ENCODE measurements around the gene ARHGAP15.

ARHGAP15 gene

DNA sequence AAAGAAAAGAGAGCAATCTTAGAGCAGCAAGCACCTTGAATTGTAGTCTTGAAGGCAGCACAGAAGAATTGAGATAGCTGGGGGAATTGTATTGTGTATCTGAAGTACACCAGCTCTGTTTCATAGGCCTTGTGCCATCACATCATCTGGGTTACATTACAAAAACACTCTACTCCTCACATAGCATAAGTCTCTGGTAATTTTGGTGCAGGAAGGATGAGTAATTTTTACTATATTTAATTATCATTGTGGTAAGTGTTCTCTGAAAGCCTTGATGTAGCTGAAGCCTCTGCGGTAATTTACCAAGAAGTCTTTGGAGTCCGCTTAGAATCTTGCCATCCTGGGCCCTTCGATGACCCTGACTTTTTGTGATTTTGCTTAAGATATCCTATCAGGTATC lies 291.1 kb downstream of the ARHGAP15 start:
- DNase-seq (ENCODE audit: extremely low spot score): no peak
- ChIA-PET POLR2A (no interaction called here), CTCF (no interaction called here)
- TF ChIP-seq, protein P1, sequence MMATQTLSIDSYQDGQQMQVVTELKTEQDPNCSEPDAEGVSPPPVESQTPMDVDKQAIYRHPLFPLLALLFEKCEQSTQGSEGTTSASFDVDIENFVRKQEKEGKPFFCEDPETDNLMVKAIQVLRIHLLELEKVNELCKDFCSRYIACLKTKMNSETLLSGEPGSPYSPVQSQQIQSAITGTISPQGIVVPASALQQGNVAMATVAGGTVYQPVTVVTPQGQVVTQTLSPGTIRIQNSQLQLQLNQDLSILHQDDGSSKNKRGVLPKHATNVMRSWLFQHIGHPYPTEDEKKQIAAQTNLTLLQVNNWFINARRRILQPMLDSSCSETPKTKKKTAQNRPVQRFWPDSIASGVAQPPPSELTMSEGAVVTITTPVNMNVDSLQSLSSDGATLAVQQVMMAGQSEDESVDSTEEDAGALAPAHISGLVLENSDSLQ (IDR thresholded peaks at IDR 0.05): no peak
- TF ChIP-seq NFRKB (IDR thresholded peaks at IDR 0.05): no peak
- TF ChIP-seq SP1 (IDR thresholded peaks at IDR 0.05): no peak
- TF ChIP-seq FOXM1 (IDR thresholded peaks at IDR 0.05; ENCODE audit: borderline replicate concordance): no peak
- TF ChIP-seq TARDBP (IDR thresholded peaks at IDR 0.05): no peak
- TF ChIP-seq LEF1 (IDR thresholded peaks at IDR 0.05; ENCODE audit: borderline replicate concordance): no peak
- no peak for TF ChIP-seq FOXA1 (IDR thresholded peaks at IDR 0.05)
- no peak for TF ChIP-seq ELF4 (IDR thresholded peaks at IDR 0.05)
- TF ChIP-seq FOXK2 (IDR thresholded peaks at IDR 0.05): no peak
- no peak for TF ChIP-seq BHLHE40 (IDR thresholded peaks at IDR 0.05; ENCODE audit: borderline replicate concordance)

DNA sequence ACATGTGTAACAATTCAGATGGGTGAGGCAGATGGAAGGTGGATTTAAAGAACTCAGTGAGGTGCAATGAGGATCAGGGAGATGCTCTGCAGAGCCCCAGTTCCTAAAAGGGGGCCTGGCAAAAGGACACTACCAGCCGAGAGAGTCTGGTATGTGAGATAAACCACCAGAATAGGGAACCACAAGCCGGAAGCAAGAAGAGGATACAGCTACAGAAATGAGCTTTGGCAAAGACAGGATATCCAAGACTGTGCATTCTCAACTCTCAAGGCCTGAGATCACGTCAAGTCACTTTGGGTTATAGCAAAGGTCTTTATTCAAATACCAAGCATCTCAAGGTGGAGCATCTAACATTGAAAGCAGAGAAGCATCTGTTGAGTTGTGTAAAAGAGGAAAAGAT lies 293.5 kb downstream of the ARHGAP15 start:
- CTCF ChIA-PET: no interaction called here
- no peak for DNase-seq (ENCODE audit: extremely low spot score)
- POLR2A ChIA-PET: no interaction called here
- no peak for TF ChIP-seq BHLHE40 (IDR thresholded peaks at IDR 0.05; ENCODE audit: borderline replicate concordance)

DNA sequence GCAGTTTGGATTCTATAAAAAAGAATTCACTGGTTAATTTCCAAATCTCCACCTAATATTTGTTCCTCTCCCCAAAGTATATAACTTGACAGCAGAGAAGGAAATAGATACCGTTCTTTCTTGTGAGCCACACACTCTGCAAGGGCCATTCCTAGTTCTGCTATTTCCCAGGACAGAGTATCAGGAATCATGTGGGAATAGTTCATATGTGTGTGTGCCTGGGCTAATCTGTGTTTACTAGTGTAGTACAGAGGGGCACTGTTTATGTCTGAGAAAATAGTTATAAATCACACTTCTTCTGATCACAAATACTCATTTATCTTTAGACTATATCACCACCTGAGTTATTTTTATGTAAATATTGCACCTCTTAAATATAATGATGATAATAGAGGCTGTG lies 296.7 kb downstream of the ARHGAP15 start:
- CTCF ChIA-PET: no interaction called here
- TF ChIP-seq FOXA1 (IDR thresholded peaks at IDR 0.05): no peak
- no peak for TF ChIP-seq FOXM1 (IDR thresholded peaks at IDR 0.05; ENCODE audit: borderline replicate concordance)
- TF ChIP-seq FOXK2 (IDR thresholded peaks at IDR 0.05): no peak
- no peak for TF ChIP-seq CTBP1 (IDR thresholded peaks at IDR 0.05; ENCODE audit: borderline replicate concordance)
- TF ChIP-seq L3MBTL2 (conservative IDR thresholded peaks at IDR 0.05): no peak
- no peak for TF ChIP-seq ELF4 (IDR thresholded peaks at IDR 0.05)
- no peak for TF ChIP-seq SUZ12 (IDR thresholded peaks at IDR 0.05)
- TF ChIP-seq SP1 (IDR thresholded peaks at IDR 0.05): no peak
- no peak for TF ChIP-seq HDGF (IDR thresholded peaks at IDR 0.05; ENCODE audit: borderline replicate concordance)
- TF ChIP-seq, protein P1 (IDR thresholded peaks at IDR 0.05): no peak
- no peak for TF ChIP-seq ARNT (IDR thresholded peaks at IDR 0.05)
- TF ChIP-seq ZNF384 (IDR thresholded peaks at IDR 0.05): no peak
- no peak for TF ChIP-seq TARDBP (IDR thresholded peaks at IDR 0.05)
- TF ChIP-seq NFRKB (IDR thresholded peaks at IDR 0.05): no peak
- TF ChIP-seq LEF1 (IDR thresholded peaks at IDR 0.05; ENCODE audit: borderline replicate concordance): no peak
- TF ChIP-seq BHLHE40 (IDR thresholded peaks at IDR 0.05; ENCODE audit: borderline replicate concordance): no peak
- no peak for DNase-seq (ENCODE audit: extremely low spot score)
- POLR2A ChIA-PET: no interaction called here

DNA sequence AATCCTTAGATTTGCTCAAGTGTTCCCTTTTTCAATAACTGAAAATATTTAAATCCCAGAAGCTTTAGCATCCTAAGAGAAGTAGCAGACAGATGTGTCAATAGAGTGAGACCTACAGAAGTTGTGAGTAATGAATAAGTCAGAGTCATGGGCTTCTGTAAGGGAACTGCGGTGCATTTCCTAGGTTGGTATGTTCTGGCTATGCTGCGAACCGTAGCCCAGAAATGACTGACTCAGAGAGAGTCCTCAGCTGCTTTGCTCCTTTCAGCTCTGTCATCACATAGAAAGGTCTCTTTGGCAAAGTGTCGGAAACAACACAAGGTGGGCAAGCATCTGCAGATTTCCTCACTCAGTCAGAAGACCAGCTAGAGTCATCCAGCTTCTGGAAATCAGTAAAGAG lies 297.1 kb downstream of the ARHGAP15 start:
- POLR2A ChIA-PET: no interaction called here
- TF ChIP-seq NFRKB (IDR thresholded peaks at IDR 0.05) (no peak), LEF1 (IDR thresholded peaks at IDR 0.05; ENCODE audit: borderline replicate concordance) (no peak)
- CTCF ChIA-PET: no interaction called here
- DNase-seq (ENCODE audit: extremely low spot score): no peak

DNA sequence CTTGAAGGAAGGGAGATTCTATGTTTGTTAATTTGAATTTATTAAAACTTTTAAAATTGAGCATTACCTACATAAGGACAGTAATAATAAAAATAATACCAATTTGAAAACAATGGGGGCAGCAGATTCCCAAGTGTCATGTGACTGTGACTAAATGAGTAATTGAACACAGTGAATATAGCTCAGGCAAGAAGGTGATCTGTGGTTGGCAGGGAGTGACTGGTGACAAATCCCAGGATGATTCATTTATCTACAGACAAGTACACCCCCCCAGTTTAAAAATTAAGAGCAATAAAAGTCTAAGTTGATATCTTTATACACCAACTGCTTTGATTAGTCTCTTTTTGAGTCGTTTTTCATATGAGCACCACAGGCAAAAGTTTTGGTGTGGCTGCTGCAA lies 299.5 kb downstream of the ARHGAP15 start:
- TF ChIP-seq ZNF384 (IDR thresholded peaks at IDR 0.05) (no peak), ARNT (IDR thresholded peaks at IDR 0.05) (no peak), FOXM1 (IDR thresholded peaks at IDR 0.05; ENCODE audit: borderline replicate concordance) (no peak), SUZ12 (IDR thresholded peaks at IDR 0.05) (no peak), ELF4 (IDR thresholded peaks at IDR 0.05) (no peak), LEF1 (IDR thresholded peaks at IDR 0.05; ENCODE audit: borderline replicate concordance) (no peak), FOXA1 (IDR thresholded peaks at IDR 0.05) (no peak), SP1 (IDR thresholded peaks at IDR 0.05) (no peak), TARDBP (IDR thresholded peaks at IDR 0.05) (no peak)
- no peak for DNase-seq (ENCODE audit: extremely low spot score)
- ChIA-PET CTCF (no interaction called here), POLR2A (no interaction called here)

DNA sequence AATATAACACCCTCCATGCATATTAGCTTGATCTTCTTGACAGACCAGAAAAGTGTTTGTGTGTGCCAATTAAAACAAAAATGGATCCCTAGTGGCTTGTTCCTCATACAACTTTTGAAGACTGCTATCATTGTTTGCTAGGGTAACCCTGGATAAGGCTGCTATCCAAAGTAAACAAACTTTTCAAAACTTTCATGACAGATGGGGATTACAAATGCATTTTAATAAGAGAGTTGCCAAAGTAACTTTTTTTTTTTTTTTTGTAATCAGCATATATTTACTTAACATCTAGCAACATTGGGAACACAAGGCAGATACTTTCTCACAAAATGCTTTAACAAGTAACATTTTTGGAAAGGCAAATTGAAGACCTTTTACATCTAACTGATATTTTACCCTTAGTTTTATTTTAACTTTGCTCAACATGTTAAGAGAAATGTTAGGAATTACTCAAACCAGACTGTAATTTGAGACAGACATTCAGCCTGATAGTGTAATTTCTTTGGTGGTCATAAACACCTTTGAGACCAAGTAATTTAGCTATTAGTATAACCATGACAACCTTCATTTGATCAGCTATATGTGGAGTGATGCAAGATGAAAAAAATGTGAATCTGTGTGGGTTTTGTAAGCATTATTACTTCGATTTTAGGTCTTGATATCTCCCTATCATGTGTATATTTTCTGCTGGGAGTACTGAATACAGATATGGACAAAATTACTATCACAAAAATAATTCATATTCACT lies 300.9 kb downstream of the ARHGAP15 start:
- ChIA-PET CTCF (interaction anchor here (0.6 kb wide), 1 partner anchor 17 kb away, joined by 4 read pairs; no protein-coding TSS in a partner anchor), POLR2A (no interaction called here)
- TF ChIP-seq CTBP1 (IDR thresholded peaks at IDR 0.05; ENCODE audit: borderline replicate concordance) (no peak), FOXA1 (IDR thresholded peaks at IDR 0.05) (no peak), BHLHE40 (IDR thresholded peaks at IDR 0.05; ENCODE audit: borderline replicate concordance) (no peak)
- TF ChIP-seq, protein P1 (IDR thresholded peaks at IDR 0.05): no peak

DNA sequence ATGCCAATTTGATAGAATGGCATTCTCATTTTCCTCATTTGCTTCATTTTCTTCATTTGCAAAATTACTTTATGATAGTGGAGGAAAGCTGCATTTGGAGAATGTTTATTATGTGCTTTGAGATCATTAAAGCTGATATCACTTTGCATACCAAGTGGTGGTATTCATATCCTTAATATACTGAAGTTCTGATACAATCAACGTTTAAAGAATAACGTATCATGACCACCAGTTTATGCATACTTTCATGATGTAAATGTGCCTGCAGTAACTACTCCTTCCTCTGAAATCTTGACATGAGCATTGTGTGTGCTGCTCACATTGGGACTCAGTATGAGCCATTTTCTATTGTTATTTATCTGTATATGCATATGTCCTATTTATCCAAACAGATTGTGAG lies 302.1 kb downstream of the ARHGAP15 start:
- ChIA-PET CTCF (no interaction called here), POLR2A (no interaction called here)
- TF ChIP-seq L3MBTL2 (conservative IDR thresholded peaks at IDR 0.05): no peak
- no peak for TF ChIP-seq HDGF (IDR thresholded peaks at IDR 0.05; ENCODE audit: borderline replicate concordance)
- TF ChIP-seq NFRKB (IDR thresholded peaks at IDR 0.05): no peak
- no peak for TF ChIP-seq LEF1 (IDR thresholded peaks at IDR 0.05; ENCODE audit: borderline replicate concordance)
- TF ChIP-seq SP1 (IDR thresholded peaks at IDR 0.05): no peak
- no peak for TF ChIP-seq ZNF384 (IDR thresholded peaks at IDR 0.05)
- TF ChIP-seq, protein P1 (IDR thresholded peaks at IDR 0.05): no peak
- no peak for TF ChIP-seq FOXK2 (IDR thresholded peaks at IDR 0.05)
- TF ChIP-seq BHLHE40 (IDR thresholded peaks at IDR 0.05; ENCODE audit: borderline replicate concordance): no peak
- no peak for TF ChIP-seq CTBP1 (IDR thresholded peaks at IDR 0.05; ENCODE audit: borderline replicate concordance)
- TF ChIP-seq FOXM1 (IDR thresholded peaks at IDR 0.05; ENCODE audit: borderline replicate concordance): no peak
- TF ChIP-seq ARNT (IDR thresholded peaks at IDR 0.05): no peak
- no peak for TF ChIP-seq FOXA1 (IDR thresholded peaks at IDR 0.05)
- TF ChIP-seq ELF4 (IDR thresholded peaks at IDR 0.05): no peak
- no peak for TF ChIP-seq SUZ12 (IDR thresholded peaks at IDR 0.05)
- no peak for TF ChIP-seq TARDBP (IDR thresholded peaks at IDR 0.05)
- no peak for DNase-seq (ENCODE audit: extremely low spot score)

More for the DNA sequence above, 300.9 kb downstream of the ARHGAP15 start:
- DNase-seq (ENCODE audit: extremely low spot score): no peak

Measured in HEK293T (cell line).